Endothelial cell of umbilical vein (primary cell): ENCODE data around the gene KNCN. TPM values are rescaled to one million over a fixed set of nuclear protein-coding genes. Genes with fewer than 3 reads are reported as not detected.

ENCODE experiments used
- BruUV-seq: library from RNA; stranded (reverse); fragments of 400-500 nt; replicated peaks from 2 replicates; lab custom pipeline; 2021; lab: Mats Ljungman, UMichigan
- CTCF ChIA-PET: fragments of 300-600, 350-600 bp; sonication (Branson Sonifier 250); formaldehyde crosslinking; loops from one replicate; lab custom pipeline; 2021; ENCODE audit warnings: antibody characterized with exemption, inconsistent platforms; lab: Charles Lee
- POLR2A ChIA-PET: fragments of 300-600, 350-600 bp; sonication (Branson Sonifier 250); formaldehyde crosslinking; loops from one replicate; lab custom pipeline; 2021; ENCODE audit warnings: antibody characterized with exemption, inconsistent platforms; lab: Charles Lee
- DNase-seq: peaks from one replicate; pipeline ENCODE4 v3.0.0-alpha.2; 2011; ENCODE audit warnings: low read depth, low spot score
- FAIRE-seq: peaks from 2 replicates; lab custom pipeline; 2011; peaks lifted over from hg19 to GRCh38; lab: Jason Lieb, UNC
- H2AFZ ChIP-seq: 2 replicates; pipeline ENCODE4 v1.6.0; 2012; ENCODE audit warnings: low read depth, low read length, control low read depth, inconsistent platforms
- H3K27ac ChIP-seq: 2 replicates; pipeline ENCODE4 v1.5.1; 2011; ENCODE audit warnings: low read depth, mild to moderate bottlenecking, control low read depth, low read length, moderate library complexity; ENCODE audit not compliant: insufficient read depth
- H3K27me3 ChIP-seq, 2 experiments: 2 replicates each; pipeline versions ENCODE4 v1.6.0 to v1.6.1; 2011; ENCODE audit warnings: low read length in 2 of 2, mixed read lengths in 1 of 2; ENCODE audit not compliant: control insufficient read depth in 2 of 2, insufficient read depth in 2 of 2
- H3K36me3 ChIP-seq, 2 experiments: 2 replicates in 1 of 2; 3 replicates in 1 of 2; pipeline ENCODE4 v1.5.1; 2011; ENCODE audit warnings: low read length in 2 of 2, mild to moderate bottlenecking in 1 of 2, moderate library complexity in 1 of 2; ENCODE audit not compliant: control insufficient read depth in 2 of 2, insufficient read depth in 2 of 2; ENCODE audit errors: extremely low read depth in 1 of 2
- H3K4me1 ChIP-seq: 3 replicates; pipeline ENCODE4 v1.5.1; 2011; ENCODE audit warnings: mild to moderate bottlenecking, low read length; ENCODE audit not compliant: control insufficient read depth, insufficient read depth; ENCODE audit errors: extremely low read depth
- H3K4me2 ChIP-seq: 2 replicates; pipeline ENCODE4 v1.6.1; 2011; ENCODE audit warnings: low read length, control low read depth, mixed read lengths; ENCODE audit not compliant: insufficient read depth
- H3K4me3 ChIP-seq, 3 experiments: fragments of 200-600 bp in 1 of 3; sonication (generic), shearing (Covaris generic) in 1 of 3; replicated peaks in 1 of 3; 2 replicates each; pipeline ENCODE4 v1.5.1; 2011 to 2016; ENCODE audit warnings: control low read depth in 3 of 3, low read length in 3 of 3, mild to moderate bottlenecking in 2 of 3, inconsistent platforms in 1 of 3, low read depth in 1 of 3, moderate library complexity in 1 of 3; ENCODE audit not compliant: insufficient read depth in 1 of 3
- H3K79me2 ChIP-seq: 2 replicates; pipeline ENCODE4 v1.6.0; 2012; ENCODE audit warnings: low read length, inconsistent platforms; ENCODE audit not compliant: control insufficient read depth, insufficient read depth
- H3K9ac ChIP-seq: replicated peaks from 2 replicates; pipeline ENCODE3; 2011; ENCODE audit warnings: low read length, control low read depth; ENCODE audit not compliant: insufficient read depth; ENCODE audit errors: extremely low read depth
- H3K9me1 ChIP-seq: replicated peaks from 3 replicates; pipeline ENCODE4 v1.6.0; 2011; ENCODE audit warnings: mild to moderate bottlenecking, low read length; ENCODE audit not compliant: control insufficient read depth, insufficient read depth; ENCODE audit errors: extremely low read depth
- H3K9me3 ChIP-seq: replicated peaks from 2 replicates; pipeline ENCODE4 v1.5.1; 2012; ENCODE audit warnings: low read length, inconsistent platforms; ENCODE audit not compliant: control insufficient read depth, insufficient read depth
- H4K20me1 ChIP-seq: replicated peaks from 2 replicates; pipeline ENCODE3; 2011; ENCODE audit warnings: mild to moderate bottlenecking, low read length; ENCODE audit not compliant: control insufficient read depth, insufficient read depth; ENCODE audit errors: extremely low read depth
- CTCF ChIP-seq, 2 donors: IDR thresholded peaks; 1 replicate in 1 of 2; 2 replicates in 1 of 2; pipeline ENCODE4 v1.5.1; 2011; ENCODE audit warnings: low read length in 2 of 2, mild to moderate bottlenecking in 2 of 2, moderate library complexity in 2 of 2, control low read depth in 1 of 2, inconsistent platforms in 1 of 2, low read depth in 1 of 2; ENCODE audit not compliant: insufficient read depth in 1 of 2; ENCODE audit errors: extremely low read depth in 1 of 2
- EZH2 ChIP-seq: IDR thresholded peaks from 2 replicates; pipeline ENCODE4 v1.6.1; 2012; ENCODE audit warnings: borderline replicate concordance, low read depth, mild to moderate bottlenecking, moderate library complexity, low read length, inconsistent platforms; ENCODE audit not compliant: severe bottlenecking
- JUN ChIP-seq: IDR thresholded peaks from 2 replicates; pipeline ENCODE4 v1.6.1; 2011; ENCODE audit warnings: borderline replicate concordance, low read depth; ENCODE audit not compliant: insufficient read length, insufficient read depth
- POLR2A ChIP-seq: IDR thresholded peaks from 2 replicates; pipeline ENCODE4 v1.6.1; 2012; ENCODE audit warnings: low read depth, mild to moderate bottlenecking, control low read depth, low read length
- POLR2AphosphoS5 ChIP-seq: IDR thresholded peaks from 2 replicates; pipeline ENCODE4 v1.6.1; 2012; ENCODE audit warnings: low read depth, mild to moderate bottlenecking, control low read depth, low read length, moderate library complexity; ENCODE audit not compliant: insufficient read depth
- dilution Hi-C: fragments of 300-500 bp; cut with MboI; formaldehyde crosslinking; loops from one replicate; pipeline ENCODE4 v1.15.0; 2019; ENCODE audit warnings: low sequenced_read_pairs; ENCODE audit not compliant: extremely low pct_ligation_motif_present
- intact Hi-C: fragments of 100-400 bp; cut with micrococcal nuclease; formaldehyde crosslinking; loops from one replicate; pipeline ENCODE4 v1.10.0; 2022
- polyA plus RNA-seq, 4 experiments: library from polyadenylated mRNA; depleted of rRNA in 3 of 4; stranded (reverse) in 3 of 4; unstranded in 1 of 4; fragments of >200 nt; gene quantifications; 2 replicates each; pipeline versions ENCODE4 v1.2.1 to v1.2.3, GENCODE V29; 2011 to 2012; ENCODE audit warnings: missing spikeins in 1 of 4
- total RNA-seq: library from RNA; stranded (reverse); gene quantifications from 2 replicates; pipeline ENCODE4 v1.2.3, GENCODE V29; 2021
- TF ChIP-seq, protein P1 (sequence below): IDR thresholded peaks from 2 replicates; pipeline ENCODE4 v1.6.1; 2011; ENCODE audit not compliant: insufficient read depth, insufficient read length

KNCN gene
- total and polyA plus RNA-seq, 2 donors (not counting 3 experiments of a cell fraction or from before 2014, with no cell fraction given), result not detected

DNA sequence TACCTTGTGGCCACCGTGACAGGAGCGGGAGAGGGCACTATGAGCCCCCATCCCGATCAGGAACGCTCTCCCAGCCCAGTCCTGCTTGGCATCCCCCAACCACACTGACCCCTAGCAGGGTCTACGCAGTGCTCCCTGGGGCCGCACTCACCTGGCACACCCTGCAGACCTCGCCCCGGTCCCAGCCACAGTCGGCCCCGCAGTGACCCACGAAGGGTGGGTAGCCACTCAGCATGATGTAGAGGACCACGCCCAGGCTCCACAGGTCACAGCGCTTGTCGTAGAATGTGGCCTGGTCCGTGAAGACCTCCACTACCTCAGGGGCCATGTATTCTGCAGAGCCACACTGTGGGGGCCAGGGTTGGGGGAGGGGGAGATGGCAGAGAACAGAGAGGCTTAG lies 11.1 kb upstream of the KNCN start:
- Histone ChIP-seq H3K4me3 (no peak overlapping the region), H2AFZ (no peak overlapping the region), H3K4me2 (no peak overlapping the region), H3K9me3 (no peaks in the 10 kb centered on the region), H4K20me1 (no peaks in the 10 kb centered on the region), H3K4me1 (no peaks in the 10 kb centered on the region), H3K27ac (no peak overlapping the region), H3K9ac (no peak overlapping the region), H3K27me3 (no peaks in the 10 kb centered on the region), H3K9me1 (no peaks in the 10 kb centered on the region), H3K36me3 (peaks cover 0 to 6% of the 10 kb centered on the region in 2 experiments), H3K79me2 (no peaks in the 10 kb centered on the region)
- dilution Hi-C loops, result no loop called here
- intact Hi-C loops, result no loop called here
- no peak for DNase-seq
- no TSS peak for BruUV-seq
- TF ChIP-seq POLR2A (no peak), POLR2AphosphoS5 (no peak), JUN (no peak), CTCF (IDR thresholded peaks at IDR 0.05; ENCODE audit: extremely low read depth in 1 of 2, insufficient read depth in 1 of 2, low read depth in 1 of 2, low read length in 2 of 2) (no peak), EZH2 (no peak)
- TF ChIP-seq, protein P1, sequence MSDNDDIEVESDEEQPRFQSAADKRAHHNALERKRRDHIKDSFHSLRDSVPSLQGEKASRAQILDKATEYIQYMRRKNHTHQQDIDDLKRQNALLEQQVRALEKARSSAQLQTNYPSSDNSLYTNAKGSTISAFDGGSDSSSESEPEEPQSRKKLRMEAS, result no peak
- ChIA-PET CTCF (no interaction called here), POLR2A (no interaction called here)
- FAIRE-seq, result no peak
